HG03469 (cell line): ENCODE data around the gene ADD2.
"Not testable (repeated sequence)": the region's sequence is repeated elsewhere in the genome, so short reads cannot be mapped to it uniquely, and the experiment has no call there.

Source experiments
- ATAC-seq: cut with Tn5 transposase; IDR thresholded peaks from one replicate; pipeline ENCODE4 v1.9.1; 2021; ENCODE audit warnings: mild to moderate bottlenecking, moderate library complexity, moderate number of reproducible peaks; ENCODE audit not compliant: unreplicated experiment

Gene ADD2

DNA sequence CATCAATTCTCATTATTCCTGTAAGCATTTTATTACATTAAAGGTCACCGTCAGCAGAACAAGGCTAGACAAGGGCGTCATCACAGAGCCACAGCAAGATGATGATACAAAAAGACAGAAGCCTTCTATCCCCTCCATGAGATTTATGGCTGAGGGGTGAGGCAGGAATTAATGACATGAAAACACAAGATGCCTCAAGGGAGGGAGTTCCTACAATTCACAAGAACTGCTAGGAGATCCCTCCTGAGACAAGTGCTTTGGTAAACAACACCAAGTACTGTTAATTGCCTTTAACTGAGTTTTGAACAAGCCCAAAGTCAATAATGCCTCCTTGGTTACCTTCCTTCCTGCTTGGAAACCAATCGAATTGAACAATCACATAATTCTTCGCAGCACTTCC, 14.1 kb downstream of the ADD2 start:
- no peak for ATAC-seq

DNA sequence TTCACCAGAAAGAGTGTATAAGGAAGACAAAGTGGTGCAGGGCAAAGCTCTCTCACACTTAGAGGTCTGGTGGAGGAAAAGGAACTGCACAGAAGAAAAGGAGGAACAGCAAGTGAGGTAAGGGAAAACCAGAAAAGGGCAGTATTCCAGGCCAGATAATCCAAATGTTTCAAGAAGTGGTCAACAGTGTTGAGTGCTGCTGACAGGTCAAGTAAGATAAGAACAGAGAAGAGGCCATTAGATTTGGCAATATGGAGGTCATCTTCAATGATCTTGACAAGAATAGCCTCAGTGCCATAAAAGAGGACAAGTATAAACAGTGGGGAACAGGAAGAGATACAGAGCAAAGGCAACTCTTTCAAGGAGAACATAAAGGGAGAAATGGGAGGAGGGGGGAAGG, 15.0 kb downstream of the ADD2 start:
- no peak for ATAC-seq

DNA sequence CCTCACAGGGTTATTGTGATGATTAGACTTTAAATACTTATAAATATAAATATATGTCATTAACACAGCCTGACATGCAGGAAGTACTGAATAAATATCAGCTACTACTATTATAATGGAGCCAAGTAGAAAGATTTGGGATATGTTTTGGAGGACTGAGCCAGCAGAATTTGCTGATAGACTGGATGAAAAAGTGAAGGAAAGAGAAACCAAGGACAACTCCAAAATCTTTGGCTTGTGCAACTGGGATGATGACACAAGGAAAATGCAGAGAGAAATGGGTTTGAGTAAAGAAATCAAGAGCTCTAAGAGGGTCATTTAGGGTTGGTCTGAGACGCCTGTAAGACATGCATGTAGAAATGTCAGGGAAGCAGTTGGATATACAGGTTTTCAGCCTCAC, 15.6 kb downstream of the ADD2 start:
- no peak for ATAC-seq

DNA sequence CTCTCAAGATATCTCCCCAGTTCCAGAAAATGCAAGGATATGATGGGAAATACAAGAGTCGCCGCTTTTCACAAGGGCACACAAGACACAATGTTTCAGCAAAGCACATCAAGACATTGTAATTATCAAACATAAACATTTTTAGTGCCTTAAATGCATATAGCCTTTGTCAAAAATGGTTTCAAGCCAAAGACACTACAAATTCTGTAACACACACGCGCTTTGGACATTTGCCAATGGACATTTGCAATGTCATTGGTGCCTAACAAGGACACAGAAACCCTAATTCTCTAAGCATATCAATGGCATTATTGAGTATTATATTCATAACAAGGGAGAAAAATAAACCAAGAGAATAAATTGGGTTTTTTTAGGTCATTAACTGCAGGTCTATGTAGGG, 16.1 kb downstream of the ADD2 start:
- no peak for ATAC-seq

DNA sequence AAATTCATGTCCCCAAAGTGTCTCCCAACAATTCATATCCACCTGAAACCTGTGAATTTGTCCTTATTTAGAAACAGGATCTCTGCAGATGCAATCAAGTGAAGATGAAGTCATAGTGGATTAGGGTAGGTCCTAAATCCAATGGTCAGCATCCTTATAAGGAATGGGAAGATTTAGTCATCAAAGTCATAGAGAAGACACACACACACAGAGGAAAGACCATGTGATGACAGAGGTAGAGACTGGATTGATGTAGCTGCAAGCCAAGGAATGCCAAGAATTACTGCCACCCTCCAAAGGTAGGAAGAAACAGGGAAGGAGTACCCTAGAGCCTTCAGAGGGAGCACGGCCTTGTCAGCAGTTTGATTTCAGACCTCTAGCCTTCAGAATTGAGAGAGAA, 17.7 kb downstream of the ADD2 start:
- ATAC-seq = no peak

DNA sequence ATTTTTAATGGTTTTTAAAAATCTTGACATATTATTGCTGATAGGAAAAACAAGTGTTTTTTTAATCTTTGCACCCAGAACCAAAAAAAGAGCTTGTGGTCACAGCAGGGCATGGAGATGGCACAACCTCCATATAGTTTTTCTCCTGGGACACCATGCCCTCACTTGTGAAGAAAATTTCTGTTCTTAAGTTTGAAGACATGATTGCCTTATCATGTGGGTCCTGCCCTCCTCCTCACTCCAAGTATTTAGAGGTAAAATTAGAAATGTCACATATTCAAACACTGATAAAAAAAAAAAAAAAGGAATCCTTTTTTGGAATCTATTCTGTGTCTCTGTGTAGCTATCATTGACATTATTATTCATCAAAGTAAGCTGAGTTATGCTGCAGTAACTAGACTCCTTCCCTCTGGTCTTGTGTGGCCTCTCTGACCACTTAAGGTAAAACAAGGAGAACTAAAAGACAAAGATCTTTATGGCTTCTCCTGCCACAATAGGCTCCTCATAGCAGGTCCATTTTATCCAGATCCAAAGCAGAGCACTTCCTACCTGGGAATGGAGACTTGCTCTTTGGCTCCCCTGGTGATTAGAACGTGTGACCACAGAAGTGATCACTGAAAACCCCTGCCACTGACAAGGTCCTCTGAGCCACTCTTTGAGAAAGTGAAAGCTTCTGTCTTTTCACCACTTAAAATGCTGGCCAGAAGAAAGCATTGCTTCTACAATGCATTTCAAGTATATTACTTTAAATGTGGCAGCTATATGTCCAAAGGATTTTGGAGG, 19.8 kb downstream of the ADD2 start:
- ATAC-seq = no peak

DNA sequence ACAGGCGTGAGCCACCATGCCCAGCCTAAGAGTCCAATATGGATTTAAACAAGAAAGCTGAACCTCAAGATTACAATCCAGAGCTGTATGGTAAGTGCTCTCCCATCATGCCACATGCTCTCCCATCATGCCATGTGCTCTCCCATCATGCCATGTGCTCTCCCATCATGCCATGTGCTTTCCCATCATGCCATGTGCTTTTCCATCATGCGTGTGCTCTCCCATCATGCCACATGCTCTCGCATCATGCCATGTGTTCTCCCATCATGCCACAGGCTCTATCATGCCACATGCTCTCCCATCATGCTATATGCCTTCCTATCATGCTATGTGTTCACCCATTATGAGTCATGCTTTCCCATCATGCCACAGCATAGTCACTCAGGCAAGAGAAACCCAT, 20.7 kb downstream of the ADD2 start:
- ATAC-seq = no peak

DNA sequence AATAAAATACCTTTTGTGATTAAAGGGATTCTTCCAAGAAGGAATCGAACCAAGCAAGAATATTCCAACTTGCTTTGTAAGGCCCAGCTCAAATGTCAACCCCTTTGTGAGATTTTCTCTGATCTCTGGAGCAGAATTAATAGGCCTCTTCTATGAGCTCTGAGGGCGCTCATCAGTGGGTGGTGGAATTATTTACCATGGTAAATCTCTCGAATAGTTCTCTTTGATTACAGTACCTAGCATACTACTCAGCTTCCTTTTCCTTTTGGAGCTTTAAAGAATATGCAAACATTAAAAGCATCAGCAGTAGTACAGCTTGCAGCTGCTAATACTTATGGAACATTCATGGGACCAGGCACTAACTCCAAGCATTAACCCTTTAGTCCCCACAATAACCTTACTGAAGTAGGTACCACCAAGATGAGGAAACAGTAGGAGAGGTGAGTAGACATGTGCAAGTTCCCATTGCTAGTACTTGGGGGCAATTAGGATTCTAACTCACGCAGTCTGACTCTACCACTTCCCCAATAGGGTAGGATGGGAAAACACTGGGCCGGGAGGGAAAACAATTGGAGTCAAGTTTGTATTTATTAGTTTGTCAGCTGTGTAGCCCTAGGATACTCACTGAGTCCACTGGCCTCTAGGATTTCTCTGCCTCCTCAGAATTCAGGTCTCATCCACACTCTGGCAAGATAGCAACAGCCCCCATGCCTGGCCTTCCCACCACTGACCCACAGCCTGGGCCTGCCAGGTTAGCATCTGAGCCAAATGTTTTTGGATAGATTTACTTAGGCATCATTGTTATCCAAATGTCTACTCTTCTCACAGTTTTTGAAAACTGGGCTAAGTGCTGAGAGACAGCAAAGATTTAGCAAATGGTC, 21.7 kb downstream of the ADD2 start:
- no peak for ATAC-seq

DNA sequence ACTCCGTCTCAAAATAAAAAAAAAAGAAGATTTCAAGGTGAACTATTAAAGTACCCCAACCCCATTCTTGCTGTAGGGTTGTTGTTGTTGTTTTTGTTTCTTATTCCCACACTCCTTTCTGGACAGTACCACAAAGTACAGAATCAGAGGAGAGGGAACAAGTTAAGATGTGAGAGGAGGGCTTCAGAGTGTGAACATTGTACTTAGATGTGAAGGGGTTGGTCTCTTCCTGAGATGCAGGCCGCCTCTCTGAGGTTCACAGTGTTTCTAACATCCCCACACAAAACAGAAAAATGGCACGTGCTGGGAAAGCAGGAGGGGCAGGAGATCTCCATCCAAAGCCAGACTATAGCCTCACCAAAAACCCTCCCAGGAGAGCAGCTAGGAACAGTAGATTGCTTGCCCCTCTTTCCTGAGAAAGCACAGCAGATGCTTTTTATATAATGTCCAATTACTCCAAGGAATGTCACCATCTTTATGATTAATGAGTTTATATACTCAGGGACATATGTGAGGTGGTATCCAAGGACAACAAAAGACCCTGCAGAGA, 22.6 kb downstream of the ADD2 start:
- no peak for ATAC-seq

DNA sequence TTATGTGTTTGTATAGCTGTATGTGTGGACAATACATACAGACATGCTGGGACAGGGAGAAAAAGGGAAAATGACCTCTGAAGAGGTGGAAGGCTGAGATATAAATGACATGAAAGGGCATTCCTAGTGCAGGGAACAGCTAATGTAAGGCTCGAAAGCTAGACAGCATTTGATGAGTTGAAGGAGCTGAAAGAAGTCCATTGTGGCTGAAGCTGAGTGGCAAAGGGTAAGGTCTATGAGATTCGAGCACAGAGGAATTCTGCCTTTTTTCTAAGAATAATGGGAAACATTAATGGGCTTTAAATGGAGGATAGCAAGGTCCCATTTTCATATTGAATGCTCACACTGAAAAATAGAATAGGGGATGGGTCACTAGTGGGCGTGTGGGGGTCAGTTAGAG, 23.6 kb downstream of the ADD2 start:
- no peak for ATAC-seq

DNA sequence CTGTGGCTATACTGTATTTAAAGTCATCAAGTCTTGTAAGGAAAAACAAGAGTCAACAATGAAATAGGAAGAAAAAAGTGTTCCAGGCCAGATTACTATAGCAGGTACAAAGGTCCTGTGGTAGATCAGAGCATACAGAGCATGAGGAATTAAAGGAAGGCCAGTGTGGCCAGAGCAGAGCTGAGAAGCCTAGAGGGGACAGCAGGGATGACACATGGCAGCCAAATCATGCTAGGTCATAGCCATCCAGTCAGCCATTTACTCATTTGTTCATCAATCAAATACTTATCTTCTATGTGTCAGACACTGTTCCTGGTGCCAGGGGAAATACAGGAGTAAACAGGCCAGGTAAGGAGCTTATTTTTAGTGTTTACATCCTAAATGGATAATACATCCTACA, 24.3 kb downstream of the ADD2 start:
- ATAC-seq = no peak

DNA sequence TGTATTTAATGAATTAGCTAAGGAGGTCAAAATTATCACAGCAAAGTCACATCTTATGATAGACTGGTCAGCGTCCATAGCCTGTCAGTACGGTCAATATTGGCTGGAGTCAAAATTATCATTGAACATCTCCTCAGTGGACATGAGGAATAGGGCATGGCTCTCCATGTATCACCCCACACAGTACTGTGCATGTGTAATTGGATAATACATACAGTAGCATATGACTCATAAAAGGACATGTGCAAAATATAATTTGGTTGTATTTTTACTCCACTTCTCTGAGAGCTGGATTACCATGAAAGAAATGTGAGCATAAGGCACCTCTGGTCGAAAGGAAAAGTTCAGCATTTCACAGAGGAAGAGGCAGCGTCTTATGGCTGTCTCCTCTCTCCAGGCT, 24.9 kb downstream of the ADD2 start:
- ATAC-seq = no peak

DNA sequence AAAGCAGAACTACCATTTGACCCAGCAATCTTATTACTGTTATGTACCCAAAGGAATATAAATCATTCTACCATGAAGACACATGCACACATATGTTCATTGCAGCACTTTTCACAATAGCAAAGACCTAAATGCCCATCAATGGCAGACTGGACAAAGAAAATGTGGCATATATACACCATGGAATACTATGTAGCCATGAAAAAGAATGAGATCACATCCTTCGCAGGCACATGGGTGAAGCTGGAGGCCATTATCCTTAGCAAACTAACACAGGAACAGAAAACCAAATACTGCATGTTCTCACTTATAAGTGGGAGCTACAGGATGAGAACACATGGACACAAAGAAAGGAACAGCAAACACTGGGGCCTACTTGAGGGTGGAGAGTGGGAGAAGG, 28.5 kb downstream of the ADD2 start:
- not testable (repeated sequence) for ATAC-seq

DNA sequence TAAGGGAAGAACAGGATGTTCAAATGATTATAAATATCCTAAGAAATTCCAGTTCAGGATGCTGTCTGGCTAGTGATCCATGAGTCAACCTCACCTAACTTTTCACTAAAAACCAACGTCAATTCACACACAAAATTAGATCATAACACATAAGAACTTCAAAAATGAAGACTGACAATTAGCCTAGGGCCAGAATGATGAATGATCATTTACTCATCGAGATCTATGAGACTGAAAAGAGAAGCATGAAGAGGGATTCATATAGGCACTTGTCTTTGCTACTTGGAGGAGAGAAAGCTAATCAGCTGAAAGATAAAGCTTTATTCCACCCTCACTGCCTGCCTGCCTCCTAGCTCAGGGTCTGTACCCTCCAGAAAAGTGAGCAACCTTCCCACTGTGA, 29.8 kb downstream of the ADD2 start:
- ATAC-seq = no peak

DNA sequence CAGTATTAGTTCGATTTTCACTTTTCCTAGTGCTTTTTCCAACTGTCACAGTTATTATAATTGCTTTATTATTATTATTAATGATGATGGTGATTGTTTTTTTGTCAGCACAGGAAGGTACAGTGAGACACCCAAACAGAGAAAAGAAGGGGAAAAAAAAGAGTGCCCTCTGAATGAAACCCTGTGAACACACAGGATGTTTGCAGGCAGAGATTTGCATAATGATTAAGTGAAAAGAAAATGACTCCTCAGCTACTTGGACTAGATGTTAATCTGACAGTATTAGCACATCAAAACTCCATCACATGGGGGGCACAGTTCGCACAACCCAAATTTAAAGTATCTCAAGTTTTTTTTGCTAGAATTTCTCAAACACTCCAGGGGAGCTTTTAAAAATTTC, 32.9 kb downstream of the ADD2 start:
- ATAC-seq = no peak

DNA sequence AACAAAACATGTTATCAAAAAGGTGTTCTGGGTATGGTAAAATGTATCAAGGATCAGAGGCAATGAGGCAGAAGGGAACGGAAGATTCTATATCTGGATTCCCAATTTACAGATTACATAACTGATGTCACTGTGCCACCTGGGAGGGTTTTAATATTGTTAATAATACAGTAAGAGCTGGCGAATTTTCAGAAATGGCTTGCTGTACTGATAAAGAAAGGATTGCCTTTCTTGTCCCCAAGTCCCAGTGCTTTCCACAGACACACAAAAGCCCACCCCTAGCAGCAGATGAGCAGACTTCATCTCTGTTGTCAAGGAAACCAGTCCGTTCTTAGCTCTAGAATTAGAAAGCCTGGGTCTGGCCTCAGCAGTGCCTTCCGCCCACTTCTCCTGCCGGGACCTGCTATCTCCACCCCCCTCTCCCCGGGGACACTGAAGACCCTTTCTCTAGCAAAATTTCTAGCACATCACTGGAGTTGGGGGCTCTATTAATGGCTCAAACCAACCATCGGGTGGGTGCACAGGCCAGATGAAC, 34.3 kb downstream of the ADD2 start:
- ATAC-seq = no peak

DNA sequence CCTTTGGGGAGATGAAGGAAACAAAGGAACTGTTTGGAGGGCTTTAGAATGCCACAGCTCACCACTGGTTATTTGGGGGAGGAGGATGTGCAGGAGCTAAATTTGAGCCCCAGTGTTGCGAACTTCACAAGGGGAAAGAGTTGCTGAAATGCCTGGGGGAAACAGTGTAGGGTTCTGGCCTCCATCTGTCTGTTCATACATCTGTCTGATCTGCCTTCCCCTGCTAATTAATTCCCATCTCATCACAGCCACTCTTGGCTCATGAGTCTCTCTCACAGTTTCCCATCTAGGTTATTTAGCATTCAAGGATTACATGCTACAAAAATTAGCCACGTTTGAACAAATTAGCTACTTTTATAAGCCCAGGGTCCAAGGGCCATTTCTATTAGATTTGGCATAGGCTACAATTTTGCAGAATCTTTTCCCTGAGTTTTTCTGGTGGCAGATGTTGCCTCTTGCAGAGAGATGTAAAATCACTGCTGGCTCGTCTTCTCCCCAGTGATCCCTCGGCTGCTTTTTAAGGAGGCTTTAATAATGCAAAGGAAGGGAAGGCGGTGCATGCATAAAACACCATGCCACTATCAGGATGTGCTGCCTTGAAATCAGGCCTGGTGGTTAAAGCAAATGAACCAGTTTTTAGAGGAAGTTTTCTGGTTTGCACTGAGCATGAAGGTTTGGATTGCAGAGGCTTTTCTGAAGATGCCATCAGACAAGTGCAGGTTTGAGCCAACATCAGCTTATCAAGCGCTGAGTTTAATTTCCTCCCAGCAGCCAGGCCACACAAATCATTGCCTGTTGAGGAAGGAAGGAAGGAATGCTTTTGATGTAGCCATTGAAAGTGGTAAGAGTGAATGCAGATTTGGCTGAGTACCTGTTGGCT, 35.0 kb downstream of the ADD2 start:
- no peak for ATAC-seq

DNA sequence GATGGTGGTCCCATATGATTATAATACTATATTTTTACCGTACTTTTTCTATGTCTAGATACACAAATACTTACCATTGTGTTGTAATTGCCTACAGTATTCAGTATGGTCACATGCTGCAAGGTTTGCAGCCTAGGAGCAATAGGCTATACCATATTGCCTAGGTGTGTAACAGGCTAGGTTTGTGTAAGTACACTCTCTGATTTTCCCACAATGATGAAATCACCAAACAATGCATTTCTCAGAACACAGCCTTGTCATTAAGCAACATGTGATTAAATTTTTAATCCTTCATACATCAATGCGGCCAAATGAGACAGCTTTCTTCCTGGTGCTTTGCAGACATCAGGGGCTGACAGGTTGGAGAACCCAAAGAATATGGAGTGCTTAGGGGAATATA, 37.3 kb downstream of the ADD2 start:
- no peak for ATAC-seq

DNA sequence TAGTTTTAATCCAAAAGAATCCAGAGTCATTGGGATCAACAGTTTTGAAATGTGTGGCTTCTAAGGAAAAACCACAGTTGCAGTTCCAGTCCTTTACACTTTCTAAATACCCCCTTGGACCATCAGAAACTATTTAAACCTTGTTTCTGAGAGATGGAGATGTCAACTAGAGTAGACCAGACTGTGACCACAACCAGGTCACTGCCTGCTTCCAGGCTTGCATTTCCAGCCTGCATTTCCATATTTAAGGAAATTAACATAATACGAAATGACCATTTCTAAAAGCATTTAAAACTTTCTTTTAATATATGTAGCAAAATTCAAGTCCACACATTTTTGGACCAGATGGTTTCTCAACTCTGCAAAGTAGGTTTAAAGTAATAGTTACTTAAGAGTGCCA, 38.4 kb downstream of the ADD2 start:
- no peak for ATAC-seq

DNA sequence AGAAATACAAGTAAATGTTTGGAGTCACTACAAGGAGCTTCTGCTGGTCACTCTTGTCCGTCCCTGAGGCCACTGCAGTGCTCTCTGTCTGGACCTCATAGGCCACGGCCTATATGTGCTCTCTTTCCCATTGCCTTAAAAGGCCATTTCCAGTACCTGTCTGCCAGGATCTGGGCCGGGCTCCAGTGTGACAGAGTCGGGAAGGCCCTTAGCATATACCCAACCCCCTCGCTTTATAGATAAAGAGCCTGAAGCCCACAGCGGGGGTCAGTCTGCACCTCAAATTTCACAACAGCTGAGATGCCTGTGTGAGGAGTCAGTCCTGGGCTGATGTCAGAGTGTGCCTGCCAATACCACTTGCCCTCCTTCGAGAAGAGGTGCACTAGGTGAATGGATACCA, 39.9 kb downstream of the ADD2 start:
- no peak for ATAC-seq
